Measurements from ENCODE around the gene GAP43.
"Not testable (repeated sequence)": the region's sequence is repeated elsewhere in the genome, so short reads cannot be mapped to it uniquely, and the experiment has no call there.

GAP43 gene

GRCh38 chr3:115702598-115702997 lies 79.3 kb downstream of the GAP43 start:
- DNase-seq = no peak

- DNase-seq = no peak
Measured at GRCh38 chr3:115704661-115705338, 81.5 kb downstream of the GAP43 start.

GRCh38 chr3:115706311-115706829 lies 83.1 kb downstream of the GAP43 start:
- no peak for DNase-seq

DNA sequence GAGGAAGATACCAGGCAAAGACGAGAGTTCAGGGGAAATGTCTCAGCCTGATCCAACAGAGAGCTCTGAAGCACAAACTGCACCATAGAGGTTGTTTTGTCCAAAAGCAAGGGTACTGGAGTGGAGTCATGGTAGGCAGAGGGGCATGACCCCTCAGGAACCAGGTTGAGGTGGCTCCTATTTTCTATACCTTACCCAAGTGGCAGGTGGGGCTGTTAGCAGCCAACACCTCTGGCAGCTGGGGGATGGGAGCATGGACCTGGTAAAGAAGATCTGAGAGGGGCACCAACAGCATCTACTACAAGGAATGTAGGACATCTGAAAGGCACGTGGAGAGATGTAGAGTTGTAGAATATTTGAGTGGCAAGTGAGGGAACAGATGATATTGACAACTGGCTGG lies 85.2 kb downstream of the GAP43 start:
- DNase-seq = no peak

GRCh38 chr3:115709093-115709492 lies 85.8 kb downstream of the GAP43 start:
- DNase-seq = no peak

- no peak for DNase-seq
Measured at GRCh38 chr3:115709931-115710330, 86.6 kb downstream of the GAP43 start.

DNA sequence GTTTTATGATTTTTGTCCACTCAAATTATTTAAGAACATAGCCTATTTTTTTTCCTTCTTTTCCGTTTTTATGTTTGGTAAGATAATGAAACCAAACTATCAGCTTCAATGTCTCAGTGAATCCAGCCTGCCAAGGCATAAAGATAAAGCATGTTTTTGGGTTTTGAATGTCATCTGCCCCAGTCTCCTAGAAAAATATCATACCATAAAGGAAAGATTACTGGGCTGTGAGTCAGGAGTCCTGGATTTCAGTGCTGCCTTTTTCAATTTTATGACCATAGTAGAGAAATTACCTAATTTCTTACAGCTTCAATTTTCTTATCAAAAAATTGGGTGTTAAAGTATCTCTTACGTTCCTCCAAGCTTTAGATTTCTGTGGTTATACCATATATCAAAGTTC lies 87.5 kb downstream of the GAP43 start:
- DNase-seq = no peak

GRCh38 chr3:115712871-115713270 lies 89.6 kb downstream of the GAP43 start:
- no peak for DNase-seq

DNA sequence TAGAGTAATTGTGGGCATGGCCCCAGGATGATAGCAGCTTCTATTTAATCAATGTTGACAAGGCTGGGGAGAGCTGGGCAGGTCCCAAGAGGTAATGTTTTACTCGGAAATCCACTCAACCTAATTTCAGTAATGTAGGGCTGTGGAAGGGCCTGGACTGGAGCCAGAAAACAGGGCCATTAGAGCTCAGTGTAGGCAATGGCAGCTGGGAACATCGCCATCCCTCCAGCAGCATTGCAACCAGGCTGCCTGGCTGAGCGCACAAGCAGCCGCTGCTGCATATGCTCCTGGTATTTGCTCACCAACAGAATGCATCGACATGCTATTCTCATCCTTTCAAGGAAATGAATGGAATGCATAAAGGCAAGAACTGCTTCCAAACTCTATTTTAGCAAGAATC lies 90.0 kb downstream of the GAP43 start:
- no peak for DNase-seq

- DNase-seq = no peak
Measured at GRCh38 chr3:115715241-115715745, 92.0 kb downstream of the GAP43 start.

DNA sequence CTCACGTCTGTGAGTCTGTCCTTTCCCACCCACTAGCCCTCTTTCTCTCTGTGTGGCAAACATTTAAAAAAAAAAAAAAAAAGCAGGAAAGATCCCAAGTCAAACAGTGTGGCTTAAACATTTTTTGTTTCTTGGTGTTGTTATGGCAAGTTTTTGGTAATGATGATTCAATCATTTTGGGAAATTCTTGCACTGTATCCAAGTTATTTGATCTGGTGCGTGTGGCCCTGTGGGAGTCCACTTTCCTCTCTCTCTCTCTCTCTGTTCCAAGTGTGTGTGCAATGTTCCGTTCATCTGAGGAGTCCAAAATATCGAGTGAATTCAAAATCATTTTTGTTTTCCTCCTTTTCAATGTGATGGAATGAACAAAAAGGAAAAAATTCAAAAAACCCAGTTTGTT lies 97.7 kb downstream of the GAP43 start:
- DNase-seq = no peak

- DNase-seq = no peak
Measured at GRCh38 chr3:115725800-115726199, 102.5 kb downstream of the GAP43 start.

- DNase-seq = no peak
Measured at GRCh38 chr3:115727135-115727534, 103.8 kb downstream of the GAP43 start.

DNA sequence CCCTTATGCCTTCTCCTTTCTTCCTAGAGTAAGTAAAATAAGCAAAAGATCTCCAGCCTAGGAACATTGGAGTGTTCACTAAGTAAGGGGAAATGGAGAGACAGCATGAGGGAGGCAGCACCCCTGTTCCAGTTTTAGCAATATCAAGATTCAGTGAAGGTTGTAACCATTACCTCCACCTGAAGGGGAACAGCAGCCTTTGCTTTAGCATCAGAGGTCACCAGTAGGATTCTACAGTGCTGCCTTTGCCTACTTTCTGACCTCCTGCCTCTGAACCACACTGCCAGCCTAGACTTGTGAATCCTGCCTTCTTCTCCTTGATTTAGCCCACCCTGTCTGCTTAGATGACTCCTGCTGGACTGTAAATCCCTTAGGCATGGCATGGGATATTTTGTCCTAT lies 104.7 kb downstream of the GAP43 start:
- DNase-seq = no peak

DNA sequence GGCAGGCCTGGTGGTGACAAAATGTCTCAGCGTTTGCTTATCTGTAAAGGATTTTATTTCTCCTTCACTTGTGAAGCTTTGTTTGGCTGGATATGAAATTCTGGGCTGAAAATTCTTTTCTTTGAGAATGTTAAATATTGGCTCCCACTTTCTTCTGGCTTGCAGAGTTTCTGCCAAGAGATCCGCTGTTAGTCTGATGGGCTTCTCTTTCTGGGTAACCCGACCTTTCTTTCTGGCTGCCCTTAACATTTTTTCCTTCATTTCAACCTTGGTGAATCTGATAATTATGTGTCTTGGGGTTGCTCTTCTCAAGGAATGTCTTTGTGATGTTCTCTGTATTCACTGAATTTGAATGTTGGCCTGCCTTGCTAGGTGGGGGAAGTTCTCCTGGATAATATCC lies 113.0 kb downstream of the GAP43 start:
- not testable (repeated sequence) for DNase-seq

DNA sequence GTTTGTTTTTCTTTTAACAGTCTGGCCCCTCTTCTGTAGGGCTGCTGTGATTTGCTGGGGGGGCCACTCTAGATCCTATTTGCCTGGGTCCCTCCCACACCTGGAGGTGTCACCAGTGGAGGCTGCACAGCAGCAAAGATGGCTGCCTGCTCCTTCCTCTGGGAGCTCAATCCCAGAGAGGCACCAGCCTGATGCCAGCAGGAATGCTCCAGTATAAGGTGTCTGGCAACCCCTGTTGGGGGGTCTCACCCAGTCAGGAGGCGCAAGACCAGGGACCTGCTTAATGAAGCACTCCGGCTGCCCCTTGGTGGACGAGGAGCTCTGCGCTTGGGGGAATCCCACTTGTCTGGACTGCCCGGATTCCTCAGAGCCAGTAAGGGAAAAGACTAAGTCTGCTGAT lies 118.3 kb downstream of the GAP43 start:
- no peak for DNase-seq

DNA sequence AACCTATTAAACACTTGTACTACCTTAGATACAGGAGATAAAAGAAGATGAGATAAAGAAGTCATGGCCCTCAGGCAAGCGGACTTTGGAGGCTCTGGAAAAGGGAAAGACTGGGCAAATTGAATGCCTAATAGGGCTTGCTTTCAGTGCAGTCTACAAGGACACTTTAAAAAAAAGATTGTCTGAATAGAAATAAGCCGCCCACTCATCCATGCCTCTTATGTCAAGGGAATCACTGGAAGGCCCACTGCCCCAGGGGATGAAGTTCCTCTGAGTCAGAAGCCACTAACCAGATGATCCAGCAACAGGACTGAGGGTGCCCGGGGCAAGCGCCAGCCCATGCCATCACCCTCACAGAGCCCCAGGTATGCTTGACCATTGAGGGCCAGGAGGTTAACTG lies 121.2 kb downstream of the GAP43 start:
- not testable (repeated sequence) for DNase-seq

DNA sequence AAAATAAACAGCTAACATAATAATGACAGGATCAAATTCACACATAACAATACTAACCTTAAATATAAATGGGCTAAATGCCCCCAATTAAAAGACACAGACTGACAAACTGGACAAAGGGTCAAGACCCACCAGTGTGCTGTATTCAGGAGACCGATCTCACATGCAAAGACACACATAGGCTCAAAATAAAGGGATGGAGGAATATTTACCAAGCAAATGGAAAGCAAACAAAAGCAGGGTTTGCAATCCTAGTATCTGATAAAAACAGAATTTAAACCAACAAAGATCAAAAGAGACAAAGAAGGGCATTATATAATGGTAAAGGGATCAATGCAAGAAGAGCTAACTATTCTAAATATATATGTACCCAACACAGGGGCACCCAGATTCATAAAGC lies 129.7 kb downstream of the GAP43 start:
- DNase-seq = not testable (repeated sequence)

GRCh38 chr3:115758076-115758763 lies 134.9 kb downstream of the GAP43 start:
- DNase-seq = no peak

DNA sequence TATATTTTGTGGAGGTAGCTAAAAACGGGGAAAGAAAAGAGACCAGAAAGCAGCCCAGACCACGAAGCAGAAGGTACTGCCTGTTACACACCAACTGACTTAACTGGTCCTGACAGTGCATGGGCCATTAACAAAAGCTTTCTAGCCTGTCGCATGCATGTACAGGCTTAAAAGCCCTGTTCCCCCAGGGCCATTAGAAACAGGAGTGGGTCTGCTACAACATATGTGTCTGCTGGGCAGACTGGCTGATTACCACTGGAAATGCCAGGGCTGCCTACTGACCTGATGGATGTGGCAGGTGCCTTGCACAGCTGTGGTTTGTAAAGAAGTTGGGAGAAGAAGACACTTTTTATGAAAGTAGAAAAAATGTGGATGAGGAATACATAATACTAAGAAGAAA lies 137.4 kb downstream of the GAP43 start:
- no peak for DNase-seq

GRCh38 chr3:115761927-115762305 lies 138.6 kb downstream of the GAP43 start:
- DNase-seq = no peak

DNA sequence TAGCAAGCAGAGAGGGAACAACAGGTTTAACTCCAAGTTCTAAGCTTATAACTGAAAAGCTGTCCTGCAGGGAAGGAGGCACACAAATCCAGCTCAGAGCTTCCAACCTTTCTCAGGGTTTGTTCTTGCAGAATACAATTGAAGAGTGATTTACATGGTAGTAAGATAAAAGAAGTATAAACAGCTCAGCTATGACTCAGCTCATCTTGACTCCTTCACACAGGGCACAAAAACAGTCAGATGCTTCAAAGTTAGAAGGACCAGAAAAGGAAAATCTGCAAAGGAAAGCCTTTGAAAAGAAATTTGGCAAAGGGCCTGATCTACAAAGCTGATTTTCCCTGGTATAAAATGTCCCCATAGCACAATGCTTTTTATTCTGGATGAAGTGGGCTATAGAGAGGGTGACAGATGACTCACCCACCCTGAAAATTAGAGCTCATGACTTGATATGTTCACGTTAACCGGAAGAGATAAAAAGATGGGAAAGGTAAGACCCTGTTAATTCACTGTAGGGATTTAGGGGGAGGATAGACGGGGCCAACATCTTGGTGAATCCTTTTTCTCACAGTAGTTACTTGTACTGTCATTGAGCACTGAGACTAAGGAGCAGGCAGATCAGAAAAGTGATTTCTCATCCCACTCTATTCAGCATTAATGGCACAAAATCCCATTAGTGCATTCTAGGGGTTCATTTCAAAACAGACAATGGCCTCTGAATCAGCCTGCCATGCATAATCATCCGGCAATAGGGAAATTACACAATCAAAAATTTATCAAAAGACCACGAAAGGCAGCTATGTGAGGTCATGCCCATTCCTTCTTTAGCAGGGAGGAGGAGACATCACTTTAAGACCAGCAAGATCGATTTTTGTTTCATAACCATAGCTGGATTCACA lies 143.5 kb downstream of the GAP43 start:
- DNase-seq = no peak

DNA sequence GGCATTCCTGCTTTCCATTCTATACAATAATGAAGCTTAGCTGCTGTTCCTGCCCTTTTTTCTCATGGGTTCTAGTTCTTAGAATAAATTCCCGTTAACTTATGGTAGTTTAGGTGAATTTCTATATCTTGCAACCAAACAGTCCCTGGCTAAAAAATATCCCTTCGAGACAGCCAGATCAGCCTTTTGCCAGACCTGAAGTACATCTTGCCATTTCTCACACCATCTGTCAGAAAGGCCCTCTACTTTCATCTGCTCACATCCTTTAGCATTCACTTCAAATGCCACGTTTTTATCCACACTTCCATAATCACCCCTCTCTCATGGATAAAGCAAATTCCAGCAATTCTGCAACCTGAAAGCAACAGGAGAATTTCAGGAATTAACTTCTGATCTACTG lies 145.4 kb downstream of the GAP43 start:
- DNase-seq = no peak
